SU-DHL-6 (cell line): Measurements from ENCODE around the gene SMAD7.

Source experiments
- H2AFZ ChIP-seq: fragments of 200-600 bp; sonication (generic); 2 replicates; pipeline ENCODE4 v1.6.1; 2014; ENCODE audit warnings: low read depth, mild to moderate bottlenecking, moderate library complexity, mixed read lengths, antibody characterized with exemption, low read length; ENCODE audit not compliant: severe bottlenecking
- H3F3A ChIP-seq: fragments of 200-600 bp; shearing (Covaris generic); 2 replicates; pipeline ENCODE4 v1.6.0; 2016; ENCODE audit warnings: antibody characterized with exemption, mild to moderate bottlenecking; ENCODE audit not compliant: insufficient read depth
- H3K27ac ChIP-seq: fragments of 200-600 bp; sonication (generic); 2 replicates; pipeline ENCODE4 v1.5.1; 2016; ENCODE audit warnings: low read depth, mild to moderate bottlenecking, low read length, moderate library complexity, mixed read lengths
- H3K27me3 ChIP-seq: fragments of 200-600 bp; sonication (generic), shearing (Covaris generic); 2 replicates; pipeline ENCODE4 v1.6.0; 2014; ENCODE audit warnings: mild to moderate bottlenecking, low read length
- H3K36me3 ChIP-seq: fragments of 200-600 bp; sonication (generic); 2 replicates; pipeline ENCODE4 v1.6.1; 2014; ENCODE audit warnings: mild to moderate bottlenecking, low read length, mixed read lengths
- H3K4me2 ChIP-seq: fragments of 300-600, 200-600 bp; shearing (Covaris generic), sonication (generic); 2 replicates; pipeline ENCODE4 v1.6.0; 2014; ENCODE audit warnings: low read length, low read depth, mild to moderate bottlenecking; ENCODE audit not compliant: poor library complexity, severe bottlenecking
- H3K4me3 ChIP-seq: fragments of 200-600 bp; sonication (generic); 2 replicates; pipeline ENCODE4 v1.5.1; 2014; ENCODE audit warnings: antibody characterized with exemption, low read length, mild to moderate bottlenecking, mixed read lengths; ENCODE audit not compliant: insufficient read depth, poor library complexity, severe bottlenecking
- H3K79me2 ChIP-seq: fragments of 200-600 bp; sonication (generic); 2 replicates; pipeline ENCODE4 v1.6.1; 2014; ENCODE audit warnings: mild to moderate bottlenecking, low read length, moderate library complexity; ENCODE audit not compliant: insufficient read depth
- H3K9ac ChIP-seq: fragments of 200-600 bp; sonication (generic); 2 replicates; pipeline ENCODE4 v1.7.0; 2014; ENCODE audit warnings: mild to moderate bottlenecking, low read length
- H3K9me2 ChIP-seq: fragments of 200-600 bp; sonication (generic); replicated peaks from 2 replicates; pipeline ENCODE4 v1.6.1; 2014; ENCODE audit warnings: low read length; ENCODE audit not compliant: insufficient read depth
- H3K9me3 ChIP-seq: fragments of 200-600 bp; sonication (generic); 2 replicates; pipeline ENCODE4 v1.6.1; 2014; ENCODE audit warnings: low read length, mixed read lengths; ENCODE audit not compliant: insufficient read depth
- H4K20me1 ChIP-seq: fragments of 200-600 bp; sonication (generic); 2 replicates; pipeline ENCODE4 v1.6.1; 2014; ENCODE audit warnings: low read depth, mild to moderate bottlenecking, antibody characterized with exemption, low read length, moderate library complexity, mixed read lengths
- CTCF ChIP-seq: fragments of 200-600 bp; sonication (generic); IDR thresholded peaks from one replicate; pipeline ENCODE4 v1.5.1; 2017; ENCODE audit warnings: antibody characterized with exemption, mild to moderate bottlenecking, low read length, moderate library complexity; ENCODE audit not compliant: insufficient read depth, poor library complexity, severe bottlenecking
- EZH2phosphoT487 ChIP-seq: fragments of 200-600 bp; sonication (generic), shearing (Covaris generic); conservative IDR thresholded peaks from 2 replicates; pipeline ENCODE4 v1.6.1; 2018; ENCODE audit warnings: mild to moderate bottlenecking, antibody characterized with exemption, low read length, moderate library complexity, mixed read lengths

SMAD7 gene

GRCh38 chr18:48991319-48991660 is 40.5 kb upstream of the SMAD7 start:
- Histone ChIP-seq H2AFZ (no peak overlapping the region), H3K36me3 (no peaks in the 10 kb centered on the region), H3K4me2 (no peak overlapping the region), H3K9me2 (no peaks in the 10 kb centered on the region), H3F3A (no peaks in the 10 kb centered on the region), H3K9me3 (no peaks in the 10 kb centered on the region), H3K9ac (no peak overlapping the region), H3K79me2 (no peaks in the 10 kb centered on the region), H4K20me1 (no peaks in the 10 kb centered on the region), H3K27ac (no peak overlapping the region), H3K27me3 (no peaks in the 10 kb centered on the region), H3K4me3 (no peak overlapping the region)
- TF ChIP-seq CTCF (no peak), EZH2phosphoT487 (no peak)

- Histone ChIP-seq H3K4me2 (no peak overlapping the region), H4K20me1 (no peaks in the 10 kb centered on the region), H3F3A (no peaks in the 10 kb centered on the region), H3K4me3 (no peak overlapping the region), H3K9ac (no peak overlapping the region), H3K36me3 (no peaks in the 10 kb centered on the region), H3K27ac (no peak overlapping the region), H3K27me3 (no peaks in the 10 kb centered on the region), H3K9me3 (no peaks in the 10 kb centered on the region), H3K79me2 (no peaks in the 10 kb centered on the region), H2AFZ (no peak overlapping the region), H3K9me2 (no peaks in the 10 kb centered on the region)
- TF ChIP-seq CTCF (no peak), EZH2phosphoT487 (no peak)
Measured at GRCh38 chr18:48990481-48991318, 39.9 kb upstream of the SMAD7 start.

GRCh38 chr18:48989304-48990303 is 38.8 kb upstream of the SMAD7 start:
- Histone ChIP-seq H3K9ac (no peak overlapping the region), H4K20me1 (no peaks in the 10 kb centered on the region), H3K36me3 (no peaks in the 10 kb centered on the region), H3K79me2 (no peaks in the 10 kb centered on the region), H3K9me2 (no peaks in the 10 kb centered on the region), H3F3A (no peaks in the 10 kb centered on the region), H3K9me3 (no peaks in the 10 kb centered on the region), H2AFZ (no peak overlapping the region), H3K27ac (no peak overlapping the region), H3K4me3 (no peak overlapping the region), H3K4me2 (no peak overlapping the region), H3K27me3 (no peaks in the 10 kb centered on the region)
- TF ChIP-seq EZH2phosphoT487 (no peak), CTCF (no peak)
